Thyroid gland (tissue), 4 donors: Measurements from ENCODE around the gene SLC17A2. TPM values are rescaled to one million over a fixed set of nuclear protein-coding genes. Genes with fewer than 3 reads are reported as not detected.

Experiments
- DNase-seq, 2 donors: peaks; one replicate each; pipeline ENCODE4 v3.0.0-alpha.2; 2019
- H3K27ac ChIP-seq, 3 donors: fragments of 200-600 bp; sonication (generic); 1 replicate in 2 of 3; 2 replicates in 1 of 3; pipeline ENCODE4 v1.5.1; 2016 to 2019; ENCODE audit warnings: mild to moderate bottlenecking in 1 of 3, moderate library complexity in 1 of 3
- H3K27me3 ChIP-seq: fragments of 200-600 bp; sonication (generic); one replicate; pipeline ENCODE4 v1.5.1; 2019
- H3K36me3 ChIP-seq, 2 donors: fragments of 200-600 bp; sonication (generic); one replicate each; pipeline ENCODE4 v1.5.1; 2016 to 2019
- H3K4me1 ChIP-seq, 2 donors: fragments of 200-600 bp; sonication (generic); one replicate each; pipeline ENCODE4 v1.5.1; 2017 to 2019
- H3K4me3 ChIP-seq, 3 donors: fragments of 200-600 bp; sonication (generic); replicated peaks in 1 of 3; 1 replicate in 2 of 3; 2 replicates in 1 of 3; pipeline ENCODE4 v1.5.1; 2016; ENCODE audit warnings: mild to moderate bottlenecking in 1 of 3
- H3K9me3 ChIP-seq: fragments of 200-600 bp; sonication (generic); one replicate; pipeline ENCODE4 v1.5.1; 2017
- POLR2A ChIP-seq, 2 donors: fragments of 450-650 bp; IDR thresholded peaks; one replicate each; pipeline ENCODE4 v1.6.1; 2017; ENCODE audit warnings: antibody characterized with exemption in 2 of 2, mild to moderate bottlenecking in 2 of 2, moderate library complexity in 1 of 2
- WGBS, 2 donors: methylation state at CpG; one replicate each; pipeline ENCODE4 v1.1.5; 2017; 5-methylcytosine and 5-hydroxymethylcytosine counted together
- intact Hi-C: fragments of 100-400 bp; cut with DNase I; formaldehyde crosslinking; loops from one replicate; pipeline ENCODE4 v1.15.1; 2023
- total RNA-seq, 4 donors: library from RNA; depleted of rRNA; stranded (reverse); fragments of >200 nt; gene quantifications; one replicate each; pipeline ENCODE4 v1.2.3, GENCODE V29; 2016
- TF ChIP-seq, protein P1 (sequence below), 6 experiments: fragments of 200-600 bp in 3 of 6; fragments of 450-650 bp in 3 of 6; sonication (generic) in 3 of 6; IDR thresholded peaks; one replicate each; pipeline ENCODE4 v1.5.1; 2016 to 2019; ENCODE audit warnings: antibody characterized with exemption in 6 of 6, mild to moderate bottlenecking in 2 of 6, inconsistent platforms in 1 of 6, moderate library complexity in 1 of 6

SLC17A2 gene
- total RNA-seq, 4 donors from 2014 or later, result not detected

DNA sequence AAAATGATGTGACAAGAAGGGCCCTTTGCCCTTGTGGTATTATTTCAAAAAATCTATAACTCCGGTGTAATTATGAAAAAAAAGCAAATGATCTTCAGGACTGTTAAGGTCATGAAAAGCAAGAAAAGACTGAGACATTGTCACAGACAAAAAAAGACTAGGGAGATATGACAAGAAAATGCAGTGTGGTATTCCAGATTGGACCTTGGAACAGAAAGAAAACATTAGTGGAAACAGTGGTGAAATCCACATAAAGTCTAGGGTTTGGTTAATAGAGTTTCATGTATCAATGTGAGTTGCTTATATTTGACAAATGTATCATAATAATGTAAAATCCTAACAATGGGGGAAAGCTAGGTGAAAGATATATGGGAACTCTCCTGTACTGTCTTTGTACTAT, 29.6 kb downstream of the SLC17A2 start:
- no peak overlapping the region for H3K27ac ChIP-seq
- H3K9me3 ChIP-seq, result no peaks in the 10 kb centered on the region
- H3K36me3 ChIP-seq, result no peaks in the 10 kb centered on the region
- H3K27me3 ChIP-seq, result no peaks in the 10 kb centered on the region
- WGBS, 2 donors, result 37 to 91% methylated on average over 1 of the region's 1 CpG
- TF ChIP-seq, protein P1, sequence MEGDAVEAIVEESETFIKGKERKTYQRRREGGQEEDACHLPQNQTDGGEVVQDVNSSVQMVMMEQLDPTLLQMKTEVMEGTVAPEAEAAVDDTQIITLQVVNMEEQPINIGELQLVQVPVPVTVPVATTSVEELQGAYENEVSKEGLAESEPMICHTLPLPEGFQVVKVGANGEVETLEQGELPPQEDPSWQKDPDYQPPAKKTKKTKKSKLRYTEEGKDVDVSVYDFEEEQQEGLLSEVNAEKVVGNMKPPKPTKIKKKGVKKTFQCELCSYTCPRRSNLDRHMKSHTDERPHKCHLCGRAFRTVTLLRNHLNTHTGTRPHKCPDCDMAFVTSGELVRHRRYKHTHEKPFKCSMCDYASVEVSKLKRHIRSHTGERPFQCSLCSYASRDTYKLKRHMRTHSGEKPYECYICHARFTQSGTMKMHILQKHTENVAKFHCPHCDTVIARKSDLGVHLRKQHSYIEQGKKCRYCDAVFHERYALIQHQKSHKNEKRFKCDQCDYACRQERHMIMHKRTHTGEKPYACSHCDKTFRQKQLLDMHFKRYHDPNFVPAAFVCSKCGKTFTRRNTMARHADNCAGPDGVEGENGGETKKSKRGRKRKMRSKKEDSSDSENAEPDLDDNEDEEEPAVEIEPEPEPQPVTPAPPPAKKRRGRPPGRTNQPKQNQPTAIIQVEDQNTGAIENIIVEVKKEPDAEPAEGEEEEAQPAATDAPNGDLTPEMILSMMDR (IDR thresholded peaks at IDR 0.05), result no peak
- no peak for TF ChIP-seq POLR2A (IDR thresholded peaks at IDR 0.05)
- intact Hi-C loops, result no loop called here
- no peak overlapping the region for H3K4me3 ChIP-seq
- H3K4me1 ChIP-seq, result no peaks in the 10 kb centered on the region
- DNase-seq, result no peak

DNA sequence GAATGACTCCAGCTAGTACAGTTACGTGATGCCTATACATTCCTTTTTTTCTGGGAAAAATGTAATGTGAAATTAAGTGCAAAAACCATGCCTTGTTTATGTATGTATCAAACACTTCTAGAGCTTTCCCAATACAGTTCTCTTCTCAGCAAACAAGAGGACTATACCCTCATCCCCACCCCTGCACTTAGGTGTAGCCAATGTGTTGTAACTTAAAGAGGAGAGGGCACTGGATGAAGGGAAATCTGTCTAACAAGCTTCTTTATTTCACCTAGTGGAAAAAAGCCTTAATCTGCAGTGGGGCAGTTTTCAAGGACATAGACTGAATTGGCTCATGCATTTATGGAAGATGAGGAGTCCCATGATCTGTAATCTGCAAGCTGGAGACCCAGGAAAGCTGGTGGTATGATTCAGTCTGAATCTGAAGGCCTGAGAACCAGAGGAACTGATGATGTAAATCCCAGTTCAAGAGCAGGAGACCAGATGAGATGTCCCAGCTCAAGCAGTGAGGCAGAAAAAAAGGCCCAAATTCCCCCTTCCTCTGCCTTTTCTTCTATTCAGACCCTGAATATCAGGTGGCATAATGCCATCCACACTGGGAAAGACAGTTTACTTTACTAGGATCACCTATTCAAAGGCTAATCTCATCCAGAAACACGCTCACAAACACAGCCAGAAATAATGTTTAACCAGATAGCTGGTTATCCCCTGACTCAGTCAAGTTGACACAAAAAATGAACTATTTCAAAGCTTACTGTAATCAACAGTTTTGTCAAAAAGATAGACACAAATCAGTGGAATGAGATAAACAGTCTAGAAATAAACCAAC, 30.7 kb downstream of the SLC17A2 start:
- Histone ChIP-seq H3K27ac (no peak overlapping the region), H3K4me1 (no peaks in the 10 kb centered on the region), H3K9me3 (no peaks in the 10 kb centered on the region), H3K36me3 (no peaks in the 10 kb centered on the region), H3K4me3 (no peak overlapping the region), H3K27me3 (no peaks in the 10 kb centered on the region)
- WGBS, 2 donors, result 88 to 94% methylated on average over 2 of the region's 2 CpGs
- no peak for TF ChIP-seq POLR2A (IDR thresholded peaks at IDR 0.05)
- TF ChIP-seq, protein P1 (IDR thresholded peaks at IDR 0.05), result no peak
- intact Hi-C loops, result no loop called here
- no peak for DNase-seq

DNA sequence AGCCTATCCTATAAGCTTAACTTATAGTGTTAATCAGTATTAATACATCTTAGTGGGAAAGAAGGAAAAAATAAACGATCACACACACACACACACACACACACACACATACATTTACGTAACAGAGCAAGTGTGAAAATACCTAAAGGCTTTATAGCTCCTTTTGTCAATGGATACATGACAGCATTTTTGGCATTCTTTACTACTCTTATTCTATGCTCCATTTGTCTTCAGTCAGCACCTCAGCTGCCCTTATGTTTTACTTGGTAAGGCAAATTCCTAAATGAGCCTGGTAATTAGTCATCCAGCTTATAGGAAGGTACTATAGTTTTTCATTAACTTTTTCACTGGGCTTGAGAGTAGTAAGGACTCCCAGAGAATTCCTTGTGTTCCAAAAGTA, 31.4 kb downstream of the SLC17A2 start:
- Histone ChIP-seq H3K36me3 (no peaks in the 10 kb centered on the region), H3K4me3 (no peak overlapping the region), H3K4me1 (no peaks in the 10 kb centered on the region), H3K27me3 (no peaks in the 10 kb centered on the region), H3K27ac (no peak overlapping the region), H3K9me3 (no peaks in the 10 kb centered on the region)
- 57 to 62% methylated on average over 2 of the region's 2 CpGs for WGBS, 2 donors
- intact Hi-C loops, result no loop called here
- no peak for TF ChIP-seq POLR2A (IDR thresholded peaks at IDR 0.05)
- TF ChIP-seq, protein P1 (IDR thresholded peaks at IDR 0.05), result no peak
- no peak for DNase-seq

DNA sequence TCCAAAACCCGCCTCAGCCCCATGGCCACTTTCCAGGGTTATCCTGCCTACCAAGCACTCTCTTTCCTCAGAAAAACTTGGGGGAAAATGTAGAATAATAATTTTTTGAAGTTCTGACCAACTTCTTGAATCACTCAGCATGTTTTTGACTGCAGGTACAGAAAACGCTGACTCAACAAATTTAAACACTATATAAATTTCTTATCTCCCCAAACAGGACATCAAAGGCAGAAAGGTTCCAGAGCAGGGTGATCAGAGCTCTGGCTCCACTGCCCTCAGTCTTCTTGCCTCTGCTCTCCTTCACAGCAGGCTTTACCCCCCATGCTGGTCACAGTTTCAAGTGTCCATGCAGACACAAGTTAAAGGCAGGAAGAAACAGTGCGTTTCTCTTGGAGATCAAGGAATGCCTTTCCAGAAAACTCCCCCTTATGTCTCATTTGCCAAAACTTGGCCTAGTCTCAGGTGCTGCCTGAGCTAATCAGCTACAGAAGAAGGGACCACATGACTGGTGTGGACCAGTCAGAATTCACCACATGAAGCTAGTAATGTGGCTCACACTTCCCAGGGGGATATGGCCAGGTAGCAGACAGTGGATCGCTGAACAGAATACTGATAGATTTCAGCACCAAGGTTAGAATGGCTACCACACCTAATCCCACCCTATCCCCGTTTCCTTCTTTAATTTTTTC, 32.1 kb downstream of the SLC17A2 start:
- no peak for DNase-seq
- Histone ChIP-seq H3K9me3 (no peaks in the 10 kb centered on the region), H3K27me3 (no peaks in the 10 kb centered on the region), H3K27ac (no peak overlapping the region), H3K4me1 (no peaks in the 10 kb centered on the region), H3K36me3 (no peaks in the 10 kb centered on the region), H3K4me3 (no peak overlapping the region)
- intact Hi-C loops, result no loop called here
- no peak for TF ChIP-seq POLR2A (IDR thresholded peaks at IDR 0.05)
- TF ChIP-seq, protein P1 (IDR thresholded peaks at IDR 0.05), result no peak
- 80 to 87% methylated on average over 5 of the region's 5 CpGs for WGBS, 2 donors

DNA sequence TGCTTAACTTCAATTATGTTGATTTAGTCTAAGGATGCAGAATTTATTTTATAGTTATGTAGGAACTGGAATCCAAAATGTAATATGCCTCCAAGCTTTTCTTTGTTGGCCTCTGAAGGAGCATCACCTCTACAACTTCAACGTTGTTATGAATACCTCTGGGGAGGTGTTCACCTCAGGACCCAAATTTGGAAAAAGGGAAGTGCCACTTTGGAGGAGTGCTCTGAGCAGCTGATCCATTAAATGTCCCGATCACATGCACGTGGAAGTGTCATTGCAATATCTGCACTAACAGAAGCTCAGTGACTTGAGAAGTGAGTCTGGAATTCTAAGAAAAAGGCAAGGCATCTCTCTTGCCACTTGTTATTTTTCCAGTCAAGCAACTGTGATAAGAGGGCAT, 34.2 kb downstream of the SLC17A2 start:
- TF ChIP-seq, protein P1 (IDR thresholded peaks at IDR 0.05), result no peak
- no peak for TF ChIP-seq POLR2A (IDR thresholded peaks at IDR 0.05)
- H3K4me1 ChIP-seq, result no peaks in the 10 kb centered on the region
- no peaks in the 10 kb centered on the region for H3K36me3 ChIP-seq
- 48 to 52% methylated on average over 3 of the region's 3 CpGs for WGBS, 2 donors
- intact Hi-C loops, result no loop called here
- DNase-seq, result no peak
- no peaks in the 10 kb centered on the region for H3K9me3 ChIP-seq
- no peak overlapping the region for H3K4me3 ChIP-seq
- no peak overlapping the region for H3K27ac ChIP-seq
- no peaks in the 10 kb centered on the region for H3K27me3 ChIP-seq
